Transverse colon (tissue), 4 donors: Measurements from ENCODE around the gene TMOD1.
A peak's percentile ranks its signal among the peaks of the same experiment; 100 is the strongest.
"Not testable (repeated sequence)": the region's sequence is repeated elsewhere in the genome, so short reads cannot be mapped to it uniquely, and the experiment has no call there.

Experiments
- POLR2A ChIP-seq: fragments of 450-650 bp; IDR thresholded peaks from one replicate; pipeline ENCODE4 v1.6.1; 2016; ENCODE audit warnings: antibody characterized with exemption, mild to moderate bottlenecking, moderate library complexity
- POLR2AphosphoS5 ChIP-seq, 3 donors: sonication (generic); formaldehyde crosslinking; IDR thresholded peaks; one replicate each; pipeline ENCODE4 v1.6.1; 2016; ENCODE audit warnings: antibody characterized with exemption in 3 of 3
- TF ChIP-seq, protein P1 (sequence below), 5 experiments: fragments of 200-600 bp in 3 of 5; fragments of 450-650 bp in 2 of 5; sonication (generic) in 3 of 5; IDR thresholded peaks; 1 replicate in 2 of 5; 2 replicates in 3 of 5; pipeline ENCODE4 v1.5.1; 2016 to 2017; ENCODE audit warnings: antibody characterized with exemption in 5 of 5, inconsistent platforms in 3 of 5, mild to moderate bottlenecking in 2 of 5, moderate library complexity in 1 of 5

DNA sequence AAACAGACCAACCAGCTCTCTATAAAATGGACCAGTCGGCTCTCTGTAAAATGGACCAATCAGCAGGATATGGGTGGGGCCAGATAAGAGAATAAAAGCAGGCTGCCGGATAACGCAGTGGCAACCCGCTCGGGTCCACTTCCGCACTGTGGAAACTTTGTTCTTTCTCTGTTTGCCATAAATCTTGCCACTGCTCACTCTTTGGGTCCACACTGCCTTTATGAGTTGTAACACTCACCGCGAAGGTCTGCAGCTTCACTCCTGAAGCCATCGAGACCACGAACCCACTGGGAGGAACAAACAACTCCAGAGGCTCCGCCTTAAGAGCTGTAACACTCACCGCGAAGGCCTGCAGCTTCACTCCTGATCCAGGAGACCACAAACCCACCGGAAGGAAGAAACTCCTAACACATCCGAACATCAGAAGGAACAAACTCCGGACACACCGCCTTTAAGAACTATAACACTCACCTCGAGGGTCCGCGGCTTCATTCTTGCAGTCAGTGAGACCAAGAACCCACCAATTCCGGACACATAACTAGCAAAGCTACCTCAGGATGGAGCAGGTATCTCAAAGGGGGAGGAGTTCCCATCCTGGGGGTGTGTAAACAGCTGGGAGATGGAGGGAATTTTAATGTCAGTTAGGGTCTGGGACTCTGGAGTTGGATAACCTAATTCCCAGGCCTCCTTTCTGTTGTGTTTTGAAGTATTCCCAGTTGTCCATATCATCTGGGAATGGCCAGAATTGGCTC lies 73.6 kb downstream of the TMOD1 start:
- TF ChIP-seq POLR2A = peak; percentile 30
- TF ChIP-seq, protein P1, sequence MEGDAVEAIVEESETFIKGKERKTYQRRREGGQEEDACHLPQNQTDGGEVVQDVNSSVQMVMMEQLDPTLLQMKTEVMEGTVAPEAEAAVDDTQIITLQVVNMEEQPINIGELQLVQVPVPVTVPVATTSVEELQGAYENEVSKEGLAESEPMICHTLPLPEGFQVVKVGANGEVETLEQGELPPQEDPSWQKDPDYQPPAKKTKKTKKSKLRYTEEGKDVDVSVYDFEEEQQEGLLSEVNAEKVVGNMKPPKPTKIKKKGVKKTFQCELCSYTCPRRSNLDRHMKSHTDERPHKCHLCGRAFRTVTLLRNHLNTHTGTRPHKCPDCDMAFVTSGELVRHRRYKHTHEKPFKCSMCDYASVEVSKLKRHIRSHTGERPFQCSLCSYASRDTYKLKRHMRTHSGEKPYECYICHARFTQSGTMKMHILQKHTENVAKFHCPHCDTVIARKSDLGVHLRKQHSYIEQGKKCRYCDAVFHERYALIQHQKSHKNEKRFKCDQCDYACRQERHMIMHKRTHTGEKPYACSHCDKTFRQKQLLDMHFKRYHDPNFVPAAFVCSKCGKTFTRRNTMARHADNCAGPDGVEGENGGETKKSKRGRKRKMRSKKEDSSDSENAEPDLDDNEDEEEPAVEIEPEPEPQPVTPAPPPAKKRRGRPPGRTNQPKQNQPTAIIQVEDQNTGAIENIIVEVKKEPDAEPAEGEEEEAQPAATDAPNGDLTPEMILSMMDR (IDR thresholded peaks at IDR 0.05) = not testable (repeated sequence)
- peak in 2 of 3 donors; percentile 43 to 52 for TF ChIP-seq POLR2AphosphoS5 (IDR thresholded peaks at IDR 0.05)
